ENCODE data around the gene PLPP4. TPM values are rescaled to one million over a fixed set of nuclear protein-coding genes. Genes with fewer than 3 reads are reported as not detected.

Gene PLPP4
- total RNA-seq, 1 donor from 2014 or later, result under 0.01 TPM

GRCh38 chr10:120580918-120581895, 124.2 kb downstream of the PLPP4 start:
- DNase-seq, result no peak

- DNase-seq, result no peak
Observed at GRCh38 chr10:120582753-120583152, 125.7 kb downstream of the PLPP4 start.

- DNase-seq, result no peak
Observed at GRCh38 chr10:120583424-120584108, 126.5 kb downstream of the PLPP4 start.

- no peak for DNase-seq
Observed at GRCh38 chr10:120584786-120585185, 127.8 kb downstream of the PLPP4 start.

DNA sequence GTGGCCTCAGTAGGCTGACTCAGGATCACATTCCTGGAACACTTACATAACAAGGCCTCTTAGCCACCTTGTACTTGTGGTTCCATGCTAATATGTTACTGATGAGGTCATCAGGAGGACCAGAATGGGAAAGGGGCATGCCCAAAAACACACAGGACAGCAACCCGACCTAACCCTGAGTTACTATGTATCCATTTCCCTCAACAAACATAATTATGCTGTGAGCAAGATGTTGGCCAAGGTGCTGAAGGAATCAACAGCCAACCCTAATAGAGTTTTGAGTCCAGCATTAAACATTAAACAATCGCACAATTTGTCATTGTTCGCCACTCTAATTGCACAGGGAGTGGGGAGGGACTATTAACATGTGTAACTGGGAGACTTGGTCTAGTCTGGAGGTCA, 129.4 kb downstream of the PLPP4 start:
- DNase-seq, result no peak

GRCh38 chr10:120587061-120587460, 130.0 kb downstream of the PLPP4 start:
- no peak for DNase-seq

- no peak for DNase-seq
Observed at GRCh38 chr10:120588311-120588710, 131.3 kb downstream of the PLPP4 start.

- DNase-seq, result no peak
Observed at GRCh38 chr10:120593693-120594092, 136.7 kb downstream of the PLPP4 start.

- DNase-seq, result no peak
Observed at GRCh38 chr10:120597902-120598301, 140.9 kb downstream of the PLPP4 start.

- DNase-seq, result no peak
Observed at GRCh38 chr10:120598386-120598785, 141.4 kb downstream of the PLPP4 start.

DNA sequence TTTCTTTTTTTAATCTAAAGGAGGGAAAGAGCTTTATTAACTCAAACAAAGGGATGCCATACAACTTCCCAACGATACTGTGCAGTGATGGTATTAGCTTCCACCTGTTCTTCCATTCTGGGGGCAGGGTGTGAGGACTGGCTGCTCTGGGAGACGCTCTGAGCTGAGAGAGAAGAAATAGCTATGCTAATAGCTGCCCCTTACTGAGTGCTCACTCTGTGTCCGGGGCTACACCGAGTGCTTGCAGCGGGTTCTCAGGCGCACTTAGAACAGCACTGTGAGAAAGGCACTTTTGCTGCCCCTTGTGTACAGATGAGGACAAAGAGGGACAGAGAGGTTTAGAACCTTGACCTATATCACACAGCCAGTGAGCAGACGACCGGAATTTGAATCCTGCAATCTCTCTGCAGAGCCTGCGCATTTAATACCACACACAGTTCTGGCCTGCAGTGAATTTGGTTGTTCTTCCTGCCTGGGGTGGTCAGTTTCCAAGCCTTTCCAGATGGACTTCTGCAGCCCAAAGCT, 142.2 kb downstream of the PLPP4 start:
- no peak for DNase-seq

GRCh38 chr10:120600871-120601649, 144.0 kb downstream of the PLPP4 start:
- no peak for DNase-seq

DNA sequence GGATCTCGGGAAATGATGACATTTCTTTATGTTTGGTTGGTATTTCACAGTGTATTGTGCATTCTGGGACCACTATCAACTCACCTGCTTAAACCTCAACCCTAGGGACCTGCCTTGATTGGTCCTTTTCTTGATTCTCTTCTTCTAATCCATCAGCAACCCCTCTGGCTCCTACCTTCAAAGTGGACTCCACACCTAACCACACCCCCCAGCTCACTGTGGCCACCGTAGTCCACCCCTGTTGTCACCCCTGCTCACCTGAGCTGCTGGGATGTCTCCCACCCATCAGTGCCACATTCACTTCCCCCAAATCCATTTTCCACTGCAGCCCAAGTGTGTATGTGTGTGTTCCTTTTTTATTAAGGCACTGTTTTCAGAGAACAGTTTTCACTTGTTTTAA, 145.0 kb downstream of the PLPP4 start:
- DNase-seq, result no peak

DNA sequence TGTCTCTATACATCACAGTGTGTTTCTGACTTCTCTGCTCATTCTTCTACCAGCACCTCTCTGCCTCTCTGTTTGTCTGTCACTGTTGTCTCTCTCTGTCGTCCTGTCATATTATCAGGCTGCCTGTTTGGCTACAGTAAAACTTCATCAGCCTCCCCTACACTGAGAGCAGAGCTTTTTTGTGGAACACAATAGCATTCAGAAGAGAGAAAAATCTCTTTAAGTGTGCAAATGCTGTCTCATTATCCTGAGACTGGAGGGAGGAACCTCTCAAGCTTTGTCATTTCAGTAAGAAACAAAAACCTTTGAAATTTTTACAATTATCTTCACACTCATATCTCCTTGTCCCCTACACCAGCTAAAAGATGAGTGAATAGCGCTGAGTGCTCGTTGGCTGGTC, 148.4 kb downstream of the PLPP4 start:
- DNase-seq, result no peak

GRCh38 chr10:120606051-120606764, 149.2 kb downstream of the PLPP4 start:
- no peak for DNase-seq

GRCh38 chr10:120607016-120607709, 150.1 kb downstream of the PLPP4 start:
- no peak for DNase-seq

DNA sequence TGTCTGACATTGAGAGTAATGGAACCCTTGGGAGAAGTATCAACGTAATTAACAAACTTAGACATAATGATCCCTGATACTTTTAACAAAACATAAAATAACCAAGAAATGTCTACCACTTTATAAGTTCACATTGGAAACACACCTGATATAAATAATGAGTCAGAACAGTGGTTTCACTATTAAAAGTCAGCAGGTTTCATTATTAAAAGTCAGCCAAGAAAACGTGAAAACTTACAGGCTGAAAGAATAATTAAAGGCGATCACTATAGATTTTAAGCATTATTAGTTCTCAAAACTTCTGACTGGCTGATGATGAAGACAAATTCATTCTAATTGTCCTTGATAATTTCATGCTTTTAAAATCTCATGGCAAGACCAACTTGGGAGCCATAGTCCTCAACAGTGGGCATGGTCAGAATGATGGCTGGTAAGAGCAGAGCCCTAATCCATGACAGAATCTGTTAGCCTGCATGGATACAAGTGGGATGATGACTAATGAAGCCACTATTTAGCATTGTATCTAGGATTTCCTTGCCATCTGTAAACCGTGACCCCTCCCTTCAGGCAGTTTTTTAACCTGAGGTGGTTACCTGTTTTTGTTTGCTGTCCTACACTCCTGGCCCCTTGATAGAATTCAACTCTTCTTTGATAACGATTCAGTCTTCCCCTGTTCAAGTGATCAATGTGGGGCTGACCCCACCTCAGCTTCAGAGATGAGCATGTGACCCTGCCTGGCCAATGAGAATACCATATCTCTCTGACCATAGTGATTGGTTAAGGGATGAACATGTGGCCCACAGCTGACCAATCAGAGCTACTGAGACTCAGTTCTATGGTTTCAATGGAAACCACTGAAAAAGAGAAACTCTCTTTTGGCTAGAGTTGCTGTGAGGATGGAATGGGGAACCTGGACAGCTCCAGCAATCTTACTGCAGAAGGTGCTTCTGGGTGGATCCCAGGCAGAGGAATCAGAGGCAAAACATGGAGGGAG, 151.0 kb downstream of the PLPP4 start:
- DNase-seq, result no peak

DNA sequence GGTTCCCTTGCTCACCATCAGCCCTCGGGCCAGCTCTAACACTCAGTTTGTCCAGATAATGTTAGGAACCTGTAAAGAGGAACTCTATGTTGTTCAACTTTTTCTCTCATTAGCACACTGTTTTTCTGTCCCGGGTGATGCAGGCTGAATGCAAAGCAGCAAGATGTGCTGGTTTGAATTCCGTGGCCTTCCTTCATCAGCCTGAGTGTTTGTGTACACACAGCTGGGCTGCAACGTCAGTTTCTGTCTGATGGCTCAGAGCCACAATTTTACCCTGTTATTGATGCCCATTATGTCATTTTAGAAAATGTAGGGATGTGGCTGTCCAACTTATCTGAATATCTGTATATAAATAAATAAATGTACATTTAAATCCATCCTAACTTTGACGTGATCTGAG, 152.0 kb downstream of the PLPP4 start:
- DNase-seq, result no peak

GRCh38 chr10:120610791-120611190, 153.8 kb downstream of the PLPP4 start:
- no peak for DNase-seq

GRCh38 chr10:120612756-120613155, 155.7 kb downstream of the PLPP4 start:
- DNase-seq, result no peak

Data from dermis blood vessel endothelial cell (primary cell).